Effector memory CD4-positive, alpha-beta T cell (primary cell): ENCODE measurements around the gene GGT5.
"Not testable (repeated sequence)": the region's sequence is repeated elsewhere in the genome, so short reads cannot be mapped to it uniquely, and the experiment has no call there.

Experiments used
- DNase-seq, 3 donors: peaks; one replicate each; pipeline ENCODE4 v3.0.0-alpha.2; 2020
- H3K27ac ChIP-seq: 2 replicates; pipeline ENCODE4 v1.7.0; 2013; ENCODE audit warnings: mild to moderate bottlenecking, low read length, moderate library complexity; ENCODE audit not compliant: insufficient read depth, poor library complexity, severe bottlenecking
- H3K27me3 ChIP-seq: replicated peaks from 2 replicates; pipeline ENCODE4 v1.7.0; 2013; ENCODE audit warnings: mild to moderate bottlenecking, low read length; ENCODE audit not compliant: insufficient read depth, control insufficient read depth, poor library complexity, severe bottlenecking
- H3K36me3 ChIP-seq: 2 replicates; pipeline ENCODE4 v1.7.0; 2013; ENCODE audit warnings: mild to moderate bottlenecking, low read length, moderate library complexity; ENCODE audit not compliant: control insufficient read depth, insufficient read depth
- H3K4me1 ChIP-seq: 2 replicates; pipeline ENCODE4 v1.7.0; 2013; ENCODE audit warnings: low read length, mild to moderate bottlenecking; ENCODE audit not compliant: control insufficient read depth, insufficient read depth, poor library complexity, severe bottlenecking
- H3K4me3 ChIP-seq: 2 replicates; pipeline ENCODE4 v1.7.0; 2013; ENCODE audit warnings: low read length, low read depth, mild to moderate bottlenecking; ENCODE audit not compliant: insufficient read depth, poor library complexity, severe bottlenecking
- H3K9me3 ChIP-seq: 2 replicates; pipeline ENCODE4 v1.7.0; 2013; ENCODE audit warnings: mild to moderate bottlenecking, low read length, moderate library complexity; ENCODE audit not compliant: control insufficient read depth

The GGT5 gene

GRCh38 chr22:24185001-24185500, 59.8 kb downstream of the GGT5 start:
- H3K9me3 ChIP-seq: no peaks in the 10 kb centered on the region
- DNase-seq: no peak
- H3K4me1 ChIP-seq: no peaks in the 10 kb centered on the region
- no peaks in the 10 kb centered on the region for H3K36me3 ChIP-seq
- H3K27ac ChIP-seq: no peak overlapping the region
- no peaks in the 10 kb centered on the region for H3K27me3 ChIP-seq
- H3K4me3 ChIP-seq: no peak overlapping the region

- DNase-seq: no peak
- H3K27me3 ChIP-seq: no peaks in the 10 kb centered on the region
- no peaks in the 10 kb centered on the region for H3K4me1 ChIP-seq
- no peak overlapping the region for H3K4me3 ChIP-seq
- H3K36me3 ChIP-seq: no peaks in the 10 kb centered on the region
- no peaks in the 10 kb centered on the region for H3K9me3 ChIP-seq
- H3K27ac ChIP-seq: no peak overlapping the region
These were observed 60.7 kb downstream of the GGT5 start for GRCh38 chr22:24184057-24184798.

- Histone ChIP-seq H3K36me3 (no peaks in the 10 kb centered on the region), H3K27me3 (no peaks in the 10 kb centered on the region)
- no peak for DNase-seq
These were observed 61.4 kb downstream of the GGT5 start for GRCh38 chr22:24183321-24184031.

GRCh38 chr22:24182900-24183246, 62.0 kb downstream of the GGT5 start:
- not testable (repeated sequence) for H3K9me3 ChIP-seq, H3K4me3 ChIP-seq, DNase-seq, H3K4me1 ChIP-seq, H3K27me3 ChIP-seq, H3K36me3 ChIP-seq, H3K27ac ChIP-seq

More at GRCh38 chr22:24183321-24184031, 61.4 kb downstream of the GGT5 start:
- H3K9me3 ChIP-seq: no peaks in the 10 kb centered on the region
- no peak overlapping the region for H3K4me3 ChIP-seq
- no peak overlapping the region for H3K27ac ChIP-seq
- H3K4me1 ChIP-seq: no peaks in the 10 kb centered on the region

- H3K9me3 ChIP-seq: no peaks in the 10 kb centered on the region
- H3K36me3 ChIP-seq: peaks cover 10% of the 10 kb centered on the region
- DNase-seq: no peak
- H3K27ac ChIP-seq: no peak overlapping the region
- no peak overlapping the region for H3K4me3 ChIP-seq
- H3K4me1 ChIP-seq: no peaks in the 10 kb centered on the region
- no peaks in the 10 kb centered on the region for H3K27me3 ChIP-seq
These were observed 62.6 kb downstream of the GGT5 start for GRCh38 chr22:24181996-24182899.

- H3K27me3 ChIP-seq: no peaks in the 10 kb centered on the region
- peaks cover 19% of the 10 kb centered on the region for H3K36me3 ChIP-seq
- no peak for DNase-seq
- no peak within 1 kb of the TSS for H3K4me3 ChIP-seq
- no peak within 1 kb of the TSS for H3K27ac ChIP-seq
- H3K9me3 ChIP-seq: no peaks in the 10 kb centered on the region
- H3K4me1 ChIP-seq: no peaks in the 10 kb centered on the region
These were observed 63.5 kb downstream of the GGT5 start, which contains the start of gene SUSD2 for GRCh38 chr22:24181088-24181995. SUSD2 (plus strand) TSS chr22:24181487; CDS start chr22:24181520, 33 bp downstream.

- H3K27me3 ChIP-seq: no peaks in the 10 kb centered on the region
These were observed 64.4 kb downstream of the GGT5 start for GRCh38 chr22:24180316-24181087.

GRCh38 chr22:24179478-24180210, 65.2 kb downstream of the GGT5 start:
- Histone ChIP-seq H3K36me3 (peaks cover 36% of the 10 kb centered on the region), H3K4me3 (no peak overlapping the region), H3K9me3 (no peaks in the 10 kb centered on the region), H3K27ac (no peak overlapping the region), H3K4me1 (no peaks in the 10 kb centered on the region), H3K27me3 (no peaks in the 10 kb centered on the region)
- no peak for DNase-seq

More at GRCh38 chr22:24180316-24181087, 64.4 kb downstream of the GGT5 start:
- DNase-seq: no peak
- H3K4me1 ChIP-seq: no peaks in the 10 kb centered on the region
- no peak overlapping the region for H3K27ac ChIP-seq
- H3K36me3 ChIP-seq: peaks cover 27% of the 10 kb centered on the region
- H3K9me3 ChIP-seq: no peaks in the 10 kb centered on the region
- H3K4me3 ChIP-seq: no peak overlapping the region
